PC-9 (cell line): ENCODE measurements around the gene MR1.

Source experiments
- CTCF ChIP-seq: fragments of 200-600 bp; sonication (generic); conservative IDR thresholded peaks from 2 replicates; pipeline ENCODE4 v1.6.1; 2017; ENCODE audit warnings: mixed run types, antibody characterized with exemption, mild to moderate bottlenecking, moderate library complexity
- EZH2 ChIP-seq: fragments of 200-600 bp; sonication (generic); IDR thresholded peaks from 2 replicates; pipeline ENCODE4 v1.8.0; 2017; ENCODE audit warnings: antibody characterized with exemption, low read depth

GRCh38 chr1:180997843-180998504, 35.8 kb upstream of the MR1 start:
- TF ChIP-seq CTCF (no peak), EZH2 (no peak)
